Ishikawa (cell line): ENCODE results near the gene NLGN1.

Experiments used
- CEBPB ChIP-seq: IDR thresholded peaks from 2 replicates; pipeline ENCODE4 v1.6.1; 2012
- CREB1 ChIP-seq: IDR thresholded peaks from 2 replicates; pipeline ENCODE4 v1.6.1; 2012; ENCODE audit warnings: low read depth
- EGR1 ChIP-seq: IDR thresholded peaks from 2 replicates; pipeline ENCODE4 v1.6.1; 2012
- EP300 ChIP-seq: IDR thresholded peaks from 2 replicates; pipeline ENCODE4 v1.6.1; 2012; ENCODE audit warnings: borderline replicate concordance
- FOXM1 ChIP-seq: IDR thresholded peaks from 2 replicates; pipeline ENCODE4 v1.6.1; 2012; ENCODE audit warnings: low read depth, borderline replicate concordance
- NFIC ChIP-seq: IDR thresholded peaks from 2 replicates; pipeline ENCODE4 v1.6.1; 2012
- RAD21 ChIP-seq: IDR thresholded peaks from 2 replicates; pipeline ENCODE4 v1.6.1; 2012; ENCODE audit warnings: low read depth
- TAF1 ChIP-seq: IDR thresholded peaks from 2 replicates; pipeline ENCODE4 v1.6.1; 2012; ENCODE audit warnings: low read depth, mild to moderate bottlenecking
- TCF12 ChIP-seq: IDR thresholded peaks from 2 replicates; pipeline ENCODE4 v1.6.1; 2012; ENCODE audit warnings: low read depth
- TEAD4 ChIP-seq: IDR thresholded peaks from 2 replicates; pipeline ENCODE4 v1.6.1; 2012
- YY1 ChIP-seq: IDR thresholded peaks from 2 replicates; pipeline ENCODE4 v1.6.1; 2012; ENCODE audit warnings: low read depth
- ZBTB7A ChIP-seq: IDR thresholded peaks from 2 replicates; pipeline ENCODE4 v1.6.1; 2012; ENCODE audit warnings: low read depth
- TF ChIP-seq, protein P1 (sequence below): IDR thresholded peaks from 2 replicates; pipeline ENCODE4 v1.6.1; 2012
- TF ChIP-seq, protein P2 (sequence below): IDR thresholded peaks from 2 replicates; pipeline ENCODE4 v1.6.1; 2012; ENCODE audit warnings: low read depth, mild to moderate bottlenecking
- TF ChIP-seq, protein P3 (sequence below): IDR thresholded peaks from 2 replicates; pipeline ENCODE4 v1.6.1; 2012

Gene NLGN1

DNA sequence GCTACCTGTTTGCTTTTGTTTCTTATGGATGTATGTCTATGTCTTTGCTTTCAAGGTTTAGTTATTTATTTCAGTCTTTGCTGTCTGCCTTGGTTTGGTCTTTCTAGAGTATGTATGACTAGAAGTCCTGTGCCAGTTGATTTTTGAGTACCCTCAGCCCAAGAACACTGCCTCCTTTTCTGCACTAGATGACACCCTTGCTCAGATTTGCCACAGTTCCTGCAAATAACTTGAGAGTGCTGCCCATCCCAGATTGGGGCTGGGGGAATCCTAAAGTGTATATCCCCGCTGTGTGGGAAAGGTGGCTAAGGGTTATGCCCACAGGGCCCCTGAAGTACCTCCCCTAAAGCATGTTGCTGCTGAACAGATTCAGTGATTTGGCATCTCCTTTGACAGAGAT, 32.0 kb downstream of the NLGN1 start:
- no peak; the same call in 1 of the 2 replicates for TF ChIP-seq RAD21
- no peak for TF ChIP-seq TEAD4
- no peak for TF ChIP-seq TAF1
- TF ChIP-seq, protein P1, sequence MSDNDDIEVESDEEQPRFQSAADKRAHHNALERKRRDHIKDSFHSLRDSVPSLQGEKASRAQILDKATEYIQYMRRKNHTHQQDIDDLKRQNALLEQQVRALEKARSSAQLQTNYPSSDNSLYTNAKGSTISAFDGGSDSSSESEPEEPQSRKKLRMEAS: no peak
- no peak for TF ChIP-seq NFIC
- TF ChIP-seq, protein P2, sequence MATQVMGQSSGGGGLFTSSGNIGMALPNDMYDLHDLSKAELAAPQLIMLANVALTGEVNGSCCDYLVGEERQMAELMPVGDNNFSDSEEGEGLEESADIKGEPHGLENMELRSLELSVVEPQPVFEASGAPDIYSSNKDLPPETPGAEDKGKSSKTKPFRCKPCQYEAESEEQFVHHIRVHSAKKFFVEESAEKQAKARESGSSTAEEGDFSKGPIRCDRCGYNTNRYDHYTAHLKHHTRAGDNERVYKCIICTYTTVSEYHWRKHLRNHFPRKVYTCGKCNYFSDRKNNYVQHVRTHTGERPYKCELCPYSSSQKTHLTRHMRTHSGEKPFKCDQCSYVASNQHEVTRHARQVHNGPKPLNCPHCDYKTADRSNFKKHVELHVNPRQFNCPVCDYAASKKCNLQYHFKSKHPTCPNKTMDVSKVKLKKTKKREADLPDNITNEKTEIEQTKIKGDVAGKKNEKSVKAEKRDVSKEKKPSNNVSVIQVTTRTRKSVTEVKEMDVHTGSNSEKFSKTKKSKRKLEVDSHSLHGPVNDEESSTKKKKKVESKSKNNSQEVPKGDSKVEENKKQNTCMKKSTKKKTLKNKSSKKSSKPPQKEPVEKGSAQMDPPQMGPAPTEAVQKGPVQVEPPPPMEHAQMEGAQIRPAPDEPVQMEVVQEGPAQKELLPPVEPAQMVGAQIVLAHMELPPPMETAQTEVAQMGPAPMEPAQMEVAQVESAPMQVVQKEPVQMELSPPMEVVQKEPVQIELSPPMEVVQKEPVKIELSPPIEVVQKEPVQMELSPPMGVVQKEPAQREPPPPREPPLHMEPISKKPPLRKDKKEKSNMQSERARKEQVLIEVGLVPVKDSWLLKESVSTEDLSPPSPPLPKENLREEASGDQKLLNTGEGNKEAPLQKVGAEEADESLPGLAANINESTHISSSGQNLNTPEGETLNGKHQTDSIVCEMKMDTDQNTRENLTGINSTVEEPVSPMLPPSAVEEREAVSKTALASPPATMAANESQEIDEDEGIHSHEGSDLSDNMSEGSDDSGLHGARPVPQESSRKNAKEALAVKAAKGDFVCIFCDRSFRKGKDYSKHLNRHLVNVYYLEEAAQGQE: no peak
- TF ChIP-seq EP300: no peak
- no peak for TF ChIP-seq ZBTB7A
- TF ChIP-seq CREB1: no peak
- no peak for TF ChIP-seq EGR1
- no peak for TF ChIP-seq CEBPB
- TF ChIP-seq YY1: no peak
- TF ChIP-seq, protein P3, sequence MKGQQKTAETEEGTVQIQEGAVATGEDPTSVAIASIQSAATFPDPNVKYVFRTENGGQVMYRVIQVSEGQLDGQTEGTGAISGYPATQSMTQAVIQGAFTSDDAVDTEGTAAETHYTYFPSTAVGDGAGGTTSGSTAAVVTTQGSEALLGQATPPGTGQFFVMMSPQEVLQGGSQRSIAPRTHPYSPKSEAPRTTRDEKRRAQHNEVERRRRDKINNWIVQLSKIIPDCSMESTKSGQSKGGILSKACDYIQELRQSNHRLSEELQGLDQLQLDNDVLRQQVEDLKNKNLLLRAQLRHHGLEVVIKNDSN: no peak
- no peak for TF ChIP-seq TCF12
- no peak for TF ChIP-seq FOXM1

DNA sequence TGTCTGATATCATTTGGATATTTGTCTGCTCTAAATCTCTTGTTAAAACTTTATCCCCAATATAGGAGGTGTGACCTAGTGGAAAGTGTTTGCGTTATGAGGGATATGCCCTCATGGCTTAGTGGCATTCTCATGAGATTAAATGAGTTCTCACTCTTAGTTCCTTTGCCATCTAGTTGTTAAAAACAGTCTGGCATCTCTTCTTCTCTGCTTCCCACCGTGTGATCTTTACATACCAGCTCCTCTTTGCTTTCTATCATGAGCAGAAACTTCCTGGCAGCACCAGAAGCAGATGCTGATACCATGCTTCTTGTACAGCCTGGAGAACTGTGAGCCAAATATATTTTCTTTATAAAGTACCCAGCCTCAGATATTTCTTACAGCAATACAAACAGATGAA, 33.0 kb downstream of the NLGN1 start:
- TF ChIP-seq CEBPB (no peak), RAD21 (no peak), YY1 (no peak), TEAD4 (no peak), ZBTB7A (no peak), CREB1 (no peak), EGR1 (no peak), TAF1 (no peak), TCF12 (no peak), EP300 (no peak), NFIC (no peak), FOXM1 (no peak)
- TF ChIP-seq, protein P1: no peak
- TF ChIP-seq, protein P3: no peak
- TF ChIP-seq, protein P2: no peak

DNA sequence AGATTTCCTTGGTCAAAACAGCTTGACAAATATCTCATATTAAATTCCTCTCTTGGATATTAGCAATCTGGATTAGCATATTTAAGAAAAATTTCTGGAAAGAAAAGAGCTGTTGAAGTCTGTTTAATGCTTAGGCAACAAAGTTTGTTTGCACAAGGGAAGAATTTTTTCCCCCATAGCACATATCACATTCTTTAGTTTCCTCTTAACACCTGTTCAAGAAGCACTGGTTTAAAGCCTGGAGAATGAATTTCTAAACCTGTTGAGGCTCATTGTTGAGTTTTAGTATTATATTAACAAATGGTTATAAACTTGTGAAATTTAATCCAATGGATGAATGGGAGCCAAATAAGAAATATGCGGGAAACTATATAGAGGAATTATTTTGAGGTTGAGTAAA, 41.5 kb downstream of the NLGN1 start:
- TF ChIP-seq CEBPB: no peak
- TF ChIP-seq NFIC: no peak
- no peak for TF ChIP-seq YY1
- no peak for TF ChIP-seq ZBTB7A
- no peak for TF ChIP-seq TEAD4
- TF ChIP-seq TAF1: no peak
- TF ChIP-seq, protein P3: no peak
- TF ChIP-seq FOXM1: no peak

DNA sequence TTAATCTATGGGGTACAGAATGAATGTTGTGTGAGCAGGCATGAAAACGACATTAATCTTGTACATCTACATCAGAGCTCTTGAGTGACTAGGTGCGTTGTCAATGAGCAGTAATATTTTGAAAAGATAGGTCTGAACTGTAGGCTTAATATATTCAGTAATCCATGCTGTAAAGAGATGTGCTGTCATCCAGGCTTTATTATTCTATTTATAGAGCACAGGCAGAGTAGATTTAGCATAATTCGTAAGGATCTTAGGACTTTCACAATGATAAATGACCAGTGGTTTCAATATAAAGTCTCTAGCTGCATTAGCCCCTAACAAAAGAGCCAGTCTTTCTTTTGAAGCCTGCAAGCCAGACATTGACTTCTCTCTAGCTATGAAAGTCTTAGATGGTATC, 43.0 kb downstream of the NLGN1 start:
- TF ChIP-seq TCF12 (no peak), CEBPB (no peak), TEAD4 (no peak), FOXM1 (no peak), ZBTB7A (no peak), CREB1 (no peak), RAD21 (no peak), TAF1 (no peak), EGR1 (no peak)
- TF ChIP-seq, protein P1: no peak

DNA sequence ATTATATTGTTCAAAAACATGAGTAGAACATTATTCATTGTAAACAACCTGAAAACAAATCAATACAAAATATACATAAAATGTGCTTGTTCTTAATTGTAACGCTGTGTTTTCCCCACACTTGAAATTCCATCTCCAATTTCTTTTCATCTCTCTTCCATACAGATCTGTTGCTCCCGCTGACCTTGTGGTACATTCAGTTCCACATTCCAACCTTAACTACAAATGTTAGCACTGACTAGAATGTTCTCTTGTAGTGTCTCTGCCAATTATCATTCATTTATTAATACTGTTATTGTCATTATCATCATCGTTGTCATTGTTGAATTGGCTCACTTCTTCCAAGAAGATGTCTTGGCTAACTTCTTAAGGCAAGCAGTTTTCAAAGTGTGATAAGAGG, 65.7 kb downstream of the NLGN1 start:
- TF ChIP-seq EP300 (no peak), CREB1 (no peak), RAD21 (no peak), ZBTB7A (no peak), TCF12 (no peak), YY1 (no peak), TEAD4 (no peak), EGR1 (no peak), CEBPB (no peak), TAF1 (no peak)
- TF ChIP-seq, protein P3: no peak
